ENCODE results near the gene OSCP1.

OSCP1 gene

GRCh38 chr1:36400825-36401601, 49.2 kb downstream of the OSCP1 start:
- no peak for FAIRE-seq

- no peak for FAIRE-seq
These were observed 49.8 kb downstream of the OSCP1 start for GRCh38 chr1:36400514-36400824.

GRCh38 chr1:36398370-36398977, 51.8 kb downstream of the OSCP1 start:
- no peak for FAIRE-seq

- FAIRE-seq = peak; percentile 41
These were observed 52.6 kb downstream of the OSCP1 start, which contains the start of gene LSM10 for GRCh38 chr1:36397378-36398230. Gene LSM10, minus strand, starts transcription at chr1:36397908. Its CDS starts 3,779 bp downstream, at chr1:36394129.

GRCh38 chr1:36397083-36397377, 53.2 kb downstream of the OSCP1 start:
- FAIRE-seq = no peak

- FAIRE-seq = no peak
These were observed 53.9 kb downstream of the OSCP1 start for GRCh38 chr1:36396359-36396758.

GRCh38 chr1:36393686-36394085, 56.6 kb downstream of the OSCP1 start:
- no peak for FAIRE-seq

- no peak for FAIRE-seq
These were observed 57.4 kb downstream of the OSCP1 start for GRCh38 chr1:36392836-36393235.

GRCh38 chr1:36391271-36391670, 59.0 kb downstream of the OSCP1 start:
- no peak for FAIRE-seq

- FAIRE-seq = no peak
These were observed 59.8 kb downstream of the OSCP1 start for GRCh38 chr1:36390411-36390810.

- FAIRE-seq = no peak
These were observed 60.3 kb downstream of the OSCP1 start for GRCh38 chr1:36389999-36390398.

GRCh38 chr1:36389261-36389660, 61.0 kb downstream of the OSCP1 start:
- no peak for FAIRE-seq

GRCh38 chr1:36387141-36387949, 62.9 kb downstream of the OSCP1 start:
- FAIRE-seq = no peak

GRCh38 chr1:36386265-36387140, 63.7 kb downstream of the OSCP1 start:
- FAIRE-seq = peak; percentile 42

- peak; percentile 82 for FAIRE-seq
These were observed 64.6 kb downstream of the OSCP1 start, which contains the start of gene STK40 for GRCh38 chr1:36385410-36386264. Gene STK40, minus strand, starts transcription at chr1:36385924. Its CDS starts 24,592 bp downstream, at chr1:36361332.

GRCh38 chr1:36384542-36385409, 65.5 kb downstream of the OSCP1 start:
- FAIRE-seq = no peak

GRCh38 chr1:36383240-36383639, 67.0 kb downstream of the OSCP1 start:
- no peak for FAIRE-seq

- no peak for FAIRE-seq
These were observed 67.6 kb downstream of the OSCP1 start for GRCh38 chr1:36382669-36383068.

GRCh38 chr1:36382231-36382630, 68.0 kb downstream of the OSCP1 start:
- FAIRE-seq = no peak

- no peak for FAIRE-seq
These were observed 68.8 kb downstream of the OSCP1 start for GRCh38 chr1:36381405-36381804.

Data from TTC549 (cell line).